ENCODE results near the gene CFHR1.
"Not testable (repeated sequence)": the region's sequence is repeated elsewhere in the genome, so short reads cannot be mapped to it uniquely, and the experiment has no call there.

The CFHR1 gene

GRCh38 chr1:196819531-196819930 lies at the start of gene CFHR1:
TSS of gene CFHR1 (plus strand) at chr1:196819731. CDS start at chr1:196819845, 114 bp downstream.
- H3K27ac ChIP-seq: not testable (repeated sequence)

GRCh38 chr1:196769823-196770222 lies 49.7 kb upstream of the CFHR1 start:
- H3K27ac ChIP-seq: not testable (repeated sequence)

- no peak overlapping the region for H3K27ac ChIP-seq
- TF ChIP-seq ZFX (IDR thresholded peaks at IDR 0.05): no peak
- TF ChIP-seq CTCF (conservative IDR thresholded peaks at IDR 0.05): no peak
Observed at GRCh38 chr1:196773713-196774112, 45.8 kb upstream of the CFHR1 start.

DNA sequence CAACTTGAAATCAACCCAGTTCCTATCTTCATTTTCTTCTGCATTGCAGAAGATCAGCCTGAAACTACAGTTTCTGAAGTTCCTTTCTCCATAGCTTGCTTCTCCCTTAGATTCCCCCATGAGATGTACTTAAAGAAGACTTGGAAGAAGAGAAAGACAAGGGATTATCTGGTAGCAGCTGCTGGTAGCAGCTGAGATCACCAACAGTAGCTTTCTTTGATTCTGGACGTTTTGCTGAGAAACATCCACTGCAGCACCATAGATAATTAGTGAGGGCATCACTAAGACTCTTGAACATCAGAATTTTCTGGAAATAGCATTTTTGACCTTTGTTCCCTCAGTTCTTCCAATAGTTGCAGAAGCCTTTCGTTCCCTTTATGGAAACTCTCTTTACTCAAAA lies 45.4 kb upstream of the CFHR1 start:
- no peak for TF ChIP-seq ZFX (IDR thresholded peaks at IDR 0.05)
- no peak for TF ChIP-seq CTCF (conservative IDR thresholded peaks at IDR 0.05)
- H3K27ac ChIP-seq: no peak overlapping the region

DNA sequence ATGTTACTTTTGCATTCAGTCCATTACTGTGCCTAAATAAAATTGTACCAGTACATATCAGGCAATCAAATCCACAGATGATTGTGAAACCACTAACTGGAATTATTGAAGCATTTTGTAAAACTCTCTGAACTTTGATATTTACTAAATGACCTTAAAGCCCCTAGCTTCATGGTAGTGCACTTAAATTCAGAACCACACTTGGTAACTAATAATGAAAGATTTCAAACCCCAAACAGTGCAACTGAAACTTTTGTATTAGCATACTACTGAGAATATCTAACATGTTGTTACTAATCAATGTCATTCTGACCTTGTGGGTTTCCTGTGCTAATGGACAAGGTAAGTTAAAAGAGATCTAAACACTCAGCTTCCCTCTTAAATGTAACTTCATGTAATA lies 44.9 kb upstream of the CFHR1 start, which contains the start of gene CFHR3:
CFHR3 (plus strand) TSS at position 238 of the 400 bp plus-strand sequence; CDS start at position 285, 47 bp downstream.
- no peak within 1 kb of the TSS for H3K27ac ChIP-seq
- no peak for TF ChIP-seq CTCF (conservative IDR thresholded peaks at IDR 0.05)
- no peak for TF ChIP-seq ZFX (IDR thresholded peaks at IDR 0.05)

DNA sequence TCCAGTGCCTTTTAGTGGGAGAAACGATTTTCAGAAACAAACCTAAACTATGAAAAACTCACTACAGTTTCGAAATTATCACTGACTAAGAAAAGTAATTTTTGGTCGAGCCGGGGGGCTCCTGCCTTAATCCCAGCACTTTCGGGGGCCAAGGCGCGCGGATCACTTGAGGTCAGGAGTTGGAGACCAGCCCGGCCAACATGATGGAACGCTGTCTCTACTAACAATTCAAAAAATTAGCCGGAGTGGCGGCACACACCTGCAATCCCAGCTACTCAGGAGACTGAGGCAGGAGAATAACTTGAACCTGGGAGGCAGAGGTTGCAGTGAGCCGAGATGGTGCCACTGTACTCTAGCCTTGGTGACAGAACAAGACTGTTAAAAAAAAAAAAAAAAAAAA lies 41.9 kb upstream of the CFHR1 start:
- H3K27ac ChIP-seq: no peak overlapping the region
- TF ChIP-seq CTCF (conservative IDR thresholded peaks at IDR 0.05) (no peak), ZFX (IDR thresholded peaks at IDR 0.05) (no peak)

- TF ChIP-seq ZFX (IDR thresholded peaks at IDR 0.05) (no peak), CTCF (conservative IDR thresholded peaks at IDR 0.05) (peak; percentile 1; the same call in 1 of the 2 replicates)
- H3K27ac ChIP-seq: no peak overlapping the region
Observed at GRCh38 chr1:196779093-196779492, 40.4 kb upstream of the CFHR1 start.

DNA sequence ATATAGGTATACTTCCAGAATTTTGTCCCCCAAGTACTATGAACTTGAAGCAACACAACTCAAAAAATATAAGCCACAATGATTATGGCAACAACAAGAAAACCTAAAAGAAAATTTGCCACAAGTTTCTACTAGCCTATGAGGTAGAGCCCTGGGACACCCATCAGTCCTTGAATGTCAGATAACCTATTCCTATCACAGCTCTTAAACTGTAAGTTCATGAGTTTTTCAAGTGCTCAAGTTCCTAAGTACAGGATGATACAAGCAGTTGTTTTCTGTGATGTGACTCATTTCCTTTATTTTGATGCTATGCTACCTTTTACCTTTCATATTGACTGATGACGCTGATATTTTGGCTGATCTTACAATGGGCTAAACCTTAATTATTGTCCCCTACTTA lies 28.3 kb upstream of the CFHR1 start:
- not testable (repeated sequence) for H3K27ac ChIP-seq

DNA sequence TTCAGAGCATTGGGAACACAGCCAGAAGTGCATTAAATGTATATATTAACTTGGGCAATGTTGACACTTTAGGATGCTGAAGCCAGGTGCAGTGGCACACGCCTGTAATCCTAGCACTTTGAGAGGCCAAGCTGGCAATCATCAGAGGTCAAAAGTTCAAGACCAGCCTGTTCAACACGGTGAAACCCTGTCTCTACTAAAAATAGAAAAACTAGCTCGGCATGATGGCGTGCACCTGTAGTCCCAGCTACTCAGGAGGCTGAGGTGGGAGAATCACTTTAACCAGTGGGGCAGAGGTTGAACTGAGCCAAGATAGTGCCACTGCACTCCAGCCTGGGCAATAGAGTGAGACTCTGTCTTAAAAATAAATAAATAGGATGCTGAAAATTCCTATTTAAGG lies 25.4 kb upstream of the CFHR1 start:
- not testable (repeated sequence) for H3K27ac ChIP-seq

DNA sequence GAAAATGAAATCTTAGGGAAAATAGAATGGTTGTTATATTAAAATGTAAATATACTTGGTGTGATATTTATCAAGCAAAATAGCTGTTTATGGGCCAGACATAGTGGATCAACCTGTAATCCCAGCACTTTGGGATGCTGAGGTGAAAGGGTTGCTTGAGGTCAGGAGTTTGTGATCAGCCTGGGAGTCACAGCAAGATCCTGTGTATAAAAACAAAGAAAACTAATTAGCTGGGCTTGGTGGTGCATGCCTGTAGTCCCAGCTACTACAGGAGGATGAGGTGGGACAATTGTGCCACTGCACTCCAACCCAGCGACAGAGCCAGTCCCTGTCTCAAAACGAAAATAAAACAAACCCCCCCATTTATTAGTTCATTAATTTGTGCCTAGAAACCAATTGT lies 21.6 kb upstream of the CFHR1 start:
- TF ChIP-seq ZFX (IDR thresholded peaks at IDR 0.05) (no peak), CTCF (conservative IDR thresholded peaks at IDR 0.05) (no peak)
- H3K27ac ChIP-seq: no peak overlapping the region

DNA sequence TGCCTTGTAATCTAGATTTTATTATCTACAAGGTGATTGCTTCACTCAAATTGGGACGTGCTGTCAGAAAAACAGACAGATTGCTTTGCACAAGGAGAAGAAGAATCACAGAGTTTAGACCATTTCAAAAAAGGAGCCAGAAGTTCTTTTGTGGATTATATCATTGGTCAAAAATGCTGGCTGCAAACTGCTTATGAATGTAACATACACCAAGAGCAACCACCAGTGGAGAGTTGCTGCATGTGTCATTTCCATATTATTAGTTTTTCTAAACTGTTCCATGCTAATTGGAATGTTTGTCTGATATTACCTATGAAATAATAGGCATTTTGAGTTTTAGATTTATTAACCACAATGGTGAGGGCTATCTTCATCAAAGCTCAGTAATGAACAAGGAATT lies 17.6 kb upstream of the CFHR1 start:
- H3K27ac ChIP-seq: not testable (repeated sequence)
